ENCODE data around the gene DAGLA. TPM values are rescaled to one million over a fixed set of nuclear protein-coding genes. Genes with fewer than 3 reads are reported as not detected.

Gene DAGLA
- total and polyA plus RNA-seq, 7 donors, result 0.57 to 5.1 (median 2.1) TPM

GRCh38 chr11:61782299-61782698 is 102.1 kb downstream of the DAGLA start:
- 50 to 75% (median 54%) methylated on average over 3 of the region's 3 CpGs for WGBS, 3 donors
- H3K9me3 ChIP-seq, result no peaks in the 10 kb centered on the region
- H3K36me3 ChIP-seq (ENCODE audit: insufficient read depth in 1 of 2, low read depth in 1 of 2), result peaks cover 0 to 29% of the 10 kb centered on the region in 2 donors
- peaks cover 3% of the 10 kb centered on the region for H3K4me1 ChIP-seq
- TF ChIP-seq, protein P1, sequence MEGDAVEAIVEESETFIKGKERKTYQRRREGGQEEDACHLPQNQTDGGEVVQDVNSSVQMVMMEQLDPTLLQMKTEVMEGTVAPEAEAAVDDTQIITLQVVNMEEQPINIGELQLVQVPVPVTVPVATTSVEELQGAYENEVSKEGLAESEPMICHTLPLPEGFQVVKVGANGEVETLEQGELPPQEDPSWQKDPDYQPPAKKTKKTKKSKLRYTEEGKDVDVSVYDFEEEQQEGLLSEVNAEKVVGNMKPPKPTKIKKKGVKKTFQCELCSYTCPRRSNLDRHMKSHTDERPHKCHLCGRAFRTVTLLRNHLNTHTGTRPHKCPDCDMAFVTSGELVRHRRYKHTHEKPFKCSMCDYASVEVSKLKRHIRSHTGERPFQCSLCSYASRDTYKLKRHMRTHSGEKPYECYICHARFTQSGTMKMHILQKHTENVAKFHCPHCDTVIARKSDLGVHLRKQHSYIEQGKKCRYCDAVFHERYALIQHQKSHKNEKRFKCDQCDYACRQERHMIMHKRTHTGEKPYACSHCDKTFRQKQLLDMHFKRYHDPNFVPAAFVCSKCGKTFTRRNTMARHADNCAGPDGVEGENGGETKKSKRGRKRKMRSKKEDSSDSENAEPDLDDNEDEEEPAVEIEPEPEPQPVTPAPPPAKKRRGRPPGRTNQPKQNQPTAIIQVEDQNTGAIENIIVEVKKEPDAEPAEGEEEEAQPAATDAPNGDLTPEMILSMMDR (IDR thresholded peaks at IDR 0.05), result no peak
- DNase-seq, result no peak
- no peaks in the 10 kb centered on the region for H3K27me3 ChIP-seq (ENCODE audit: insufficient read depth in 3 of 3, low read length in 2 of 3)
- no peak for ATAC-seq
- no peak overlapping the region for H3K27ac ChIP-seq
- H3K4me3 ChIP-seq, result no peak overlapping the region
- intact Hi-C loops (cut with DNase I), result no loop called here

GRCh38 chr11:61782841-61783240 is 102.7 kb downstream of the DAGLA start:
- H3K36me3 ChIP-seq (ENCODE audit: insufficient read depth in 1 of 2, low read depth in 1 of 2), result peaks cover 0 to 34% of the 10 kb centered on the region in 2 donors
- no peaks in the 10 kb centered on the region for H3K27me3 ChIP-seq (ENCODE audit: insufficient read depth in 3 of 3, low read length in 2 of 3)
- 65 to 79% (median 67%) methylated on average over 11 of the region's 11 CpGs for WGBS, 3 donors
- TF ChIP-seq, protein P1 (IDR thresholded peaks at IDR 0.05), result no peak
- no peaks in the 10 kb centered on the region for H3K9me3 ChIP-seq
- DNase-seq, result peak in 1 of 2 donors; percentile 41
- no peak overlapping the region for H3K27ac ChIP-seq
- no peak for ATAC-seq
- no peak overlapping the region for H3K4me3 ChIP-seq
- intact Hi-C loops (cut with DNase I), result no loop called here
- H3K4me1 ChIP-seq, result no peaks in the 10 kb centered on the region

GRCh38 chr11:61783717-61784505 is 103.7 kb downstream of the DAGLA start:
- Histone ChIP-seq H3K36me3 (ENCODE audit: insufficient read depth in 1 of 2, low read depth in 1 of 2) (peaks cover 0 to 45% of the 10 kb centered on the region in 2 donors), H3K4me3 (no peak overlapping the region), H3K27me3 (ENCODE audit: insufficient read depth in 3 of 3, low read length in 2 of 3) (no peaks in the 10 kb centered on the region), H3K27ac (no peak overlapping the region), H3K4me1 (no peaks in the 10 kb centered on the region), H3K9me3 (no peaks in the 10 kb centered on the region)
- ATAC-seq (no peak), DNase-seq (peak in 1 of 2 donors; percentile 34)
- TF ChIP-seq, protein P1 (IDR thresholded peaks at IDR 0.05), result no peak
- 61 to 73% (median 62%) methylated on average over 13 of the region's 13 CpGs for WGBS, 3 donors
- intact Hi-C loops (cut with DNase I), result no loop called here

GRCh38 chr11:61784506-61784805 is 104.3 kb downstream of the DAGLA start:
- DNase-seq, result peak in 1 of 2 donors; percentile 39
- Histone ChIP-seq H3K27ac (no peak overlapping the region), H3K4me3 (no peak overlapping the region), H3K4me1 (no peaks in the 10 kb centered on the region), H3K9me3 (no peaks in the 10 kb centered on the region), H3K27me3 (ENCODE audit: insufficient read depth in 3 of 3, low read length in 2 of 3) (no peaks in the 10 kb centered on the region), H3K36me3 (ENCODE audit: insufficient read depth in 1 of 2, low read depth in 1 of 2) (peaks cover 0 to 50% of the 10 kb centered on the region in 2 donors)
- TF ChIP-seq, protein P1 (IDR thresholded peaks at IDR 0.05), result no peak
- intact Hi-C loops (cut with DNase I), result no loop called here
- 65 to 81% (median 74%) methylated on average over 7 of the region's 7 CpGs for WGBS, 3 donors
- ATAC-seq, result no peak
